Measurements from ENCODE around the gene CYBC1.
"Not testable (repeated sequence)": the region's sequence is repeated elsewhere in the genome, so short reads cannot be mapped to it uniquely, and the experiment has no call there.

CYBC1 gene

GRCh38 chr17:82412535-82413520 is 37.7 kb downstream of the CYBC1 start:
- no peak overlapping the region for H3K4me3 ChIP-seq (ENCODE audit: low read length)
- no peaks in the 10 kb centered on the region for H3K27me3 ChIP-seq (replicated peaks; ENCODE audit: insufficient read depth, low read length)
- H3K79me2 ChIP-seq (ENCODE audit: low read length) = peaks cover 54% of the 10 kb centered on the region
- no peak overlapping the region for H3K4me2 ChIP-seq (ENCODE audit: low read depth, low read length)
- no peaks in the 10 kb centered on the region for H3F3A ChIP-seq (ENCODE audit: insufficient read depth, low read length)
- H3K9me3 ChIP-seq (replicated peaks; ENCODE audit: insufficient read depth, low read length) = no peaks in the 10 kb centered on the region
- H3K36me3 ChIP-seq (replicated peaks; ENCODE audit: insufficient read depth, low read length) = no peaks in the 10 kb centered on the region
- H4K20me1 ChIP-seq (ENCODE audit: insufficient read depth, low read length) = no peaks in the 10 kb centered on the region; the same call in 1 of the 2 replicates
- DNase-seq = no peak
- no peaks in the 10 kb centered on the region for H3K9me2 ChIP-seq (replicated peaks; ENCODE audit: insufficient read depth, low read length)
- H3K9ac ChIP-seq (ENCODE audit: low read length) = no peak overlapping the region
- H2AFZ ChIP-seq (ENCODE audit: low read length) = no peak overlapping the region
- H3K27ac ChIP-seq (ENCODE audit: low read length) = no peak overlapping the region
- TF ChIP-seq EZH2 (optimal IDR thresholded peaks at IDR 0.05; ENCODE audit: low read depth, low read length) = no peak
- TF ChIP-seq EZH2phosphoT487 (IDR thresholded peaks at IDR 0.05; ENCODE audit: low read length) = no peak
- TF ChIP-seq, protein P1, sequence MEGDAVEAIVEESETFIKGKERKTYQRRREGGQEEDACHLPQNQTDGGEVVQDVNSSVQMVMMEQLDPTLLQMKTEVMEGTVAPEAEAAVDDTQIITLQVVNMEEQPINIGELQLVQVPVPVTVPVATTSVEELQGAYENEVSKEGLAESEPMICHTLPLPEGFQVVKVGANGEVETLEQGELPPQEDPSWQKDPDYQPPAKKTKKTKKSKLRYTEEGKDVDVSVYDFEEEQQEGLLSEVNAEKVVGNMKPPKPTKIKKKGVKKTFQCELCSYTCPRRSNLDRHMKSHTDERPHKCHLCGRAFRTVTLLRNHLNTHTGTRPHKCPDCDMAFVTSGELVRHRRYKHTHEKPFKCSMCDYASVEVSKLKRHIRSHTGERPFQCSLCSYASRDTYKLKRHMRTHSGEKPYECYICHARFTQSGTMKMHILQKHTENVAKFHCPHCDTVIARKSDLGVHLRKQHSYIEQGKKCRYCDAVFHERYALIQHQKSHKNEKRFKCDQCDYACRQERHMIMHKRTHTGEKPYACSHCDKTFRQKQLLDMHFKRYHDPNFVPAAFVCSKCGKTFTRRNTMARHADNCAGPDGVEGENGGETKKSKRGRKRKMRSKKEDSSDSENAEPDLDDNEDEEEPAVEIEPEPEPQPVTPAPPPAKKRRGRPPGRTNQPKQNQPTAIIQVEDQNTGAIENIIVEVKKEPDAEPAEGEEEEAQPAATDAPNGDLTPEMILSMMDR (IDR thresholded peaks at IDR 0.05; ENCODE audit: low read length) = no peak
- no peaks in the 10 kb centered on the region for H3K4me1 ChIP-seq (ENCODE audit: low read length)

- H3K79me2 ChIP-seq (ENCODE audit: low read length) = peaks cover 50% of the 10 kb centered on the region
- not testable (repeated sequence) for H3F3A ChIP-seq (ENCODE audit: insufficient read depth, low read length); H3K27me3 ChIP-seq (replicated peaks; ENCODE audit: insufficient read depth, low read length); DNase-seq; H3K9me3 ChIP-seq (replicated peaks; ENCODE audit: insufficient read depth, low read length); H3K4me1 ChIP-seq (ENCODE audit: low read length); H3K4me3 ChIP-seq (ENCODE audit: low read length); H2AFZ ChIP-seq (ENCODE audit: low read length); H3K27ac ChIP-seq (ENCODE audit: low read length); H3K4me2 ChIP-seq (ENCODE audit: low read depth, low read length); H3K9me2 ChIP-seq (replicated peaks; ENCODE audit: insufficient read depth, low read length); H3K9ac ChIP-seq (ENCODE audit: low read length); H3K36me3 ChIP-seq (replicated peaks; ENCODE audit: insufficient read depth, low read length); H4K20me1 ChIP-seq (ENCODE audit: insufficient read depth, low read length)
Measured at GRCh38 chr17:82412081-82412480, 38.5 kb downstream of the CYBC1 start.

GRCh38 chr17:82411396-82412053 is 39.0 kb downstream of the CYBC1 start:
- H3K4me2 ChIP-seq (ENCODE audit: low read depth, low read length) = no peak overlapping the region
- no peaks in the 10 kb centered on the region for H3K4me1 ChIP-seq (ENCODE audit: low read length)
- H3K36me3 ChIP-seq (replicated peaks; ENCODE audit: insufficient read depth, low read length) = no peaks in the 10 kb centered on the region
- no peak overlapping the region for H3K4me3 ChIP-seq (ENCODE audit: low read length)
- H4K20me1 ChIP-seq (ENCODE audit: insufficient read depth, low read length) = no peaks in the 10 kb centered on the region; the same call in 1 of the 2 replicates
- peaks cover 46% of the 10 kb centered on the region for H3K79me2 ChIP-seq (ENCODE audit: low read length)
- H3K27ac ChIP-seq (ENCODE audit: low read length) = no peak overlapping the region
- no peaks in the 10 kb centered on the region for H3K9me2 ChIP-seq (replicated peaks; ENCODE audit: insufficient read depth, low read length)
- no peak overlapping the region for H3K9ac ChIP-seq (ENCODE audit: low read length)
- no peaks in the 10 kb centered on the region for H3K9me3 ChIP-seq (replicated peaks; ENCODE audit: insufficient read depth, low read length)
- DNase-seq = no peak
- TF ChIP-seq EZH2 (optimal IDR thresholded peaks at IDR 0.05; ENCODE audit: low read depth, low read length) = no peak
- TF ChIP-seq EZH2phosphoT487 (IDR thresholded peaks at IDR 0.05; ENCODE audit: low read length) = no peak
- TF ChIP-seq, protein P1 (IDR thresholded peaks at IDR 0.05; ENCODE audit: low read length) = no peak
- H3F3A ChIP-seq (ENCODE audit: insufficient read depth, low read length) = no peaks in the 10 kb centered on the region
- H3K27me3 ChIP-seq (replicated peaks; ENCODE audit: insufficient read depth, low read length) = no peaks in the 10 kb centered on the region
- no peak overlapping the region for H2AFZ ChIP-seq (ENCODE audit: low read length)

All from MM.1S (cell line).